Hypothalamus (tissue), 51 donors: ENCODE data around the gene LEAP2.
"Not testable (repeated sequence)": the region's sequence is repeated elsewhere in the genome, so short reads cannot be mapped to it uniquely, and the experiment has no call there.

Source experiments
- DNase-seq, 51 donors: peaks; one replicate each; lab custom pipeline; 2025; lab: John Stamatoyannopoulos, UW

The LEAP2 gene

GRCh38 chr5:132840313-132840712, 33.2 kb upstream of the LEAP2 start:
- DNase-seq = no peak

GRCh38 chr5:132840896-132841295, 32.6 kb upstream of the LEAP2 start:
- no peak for DNase-seq

- peak in 1 of 51 donors; percentile 20 for DNase-seq
Observed at GRCh38 chr5:132841305-132841704, 32.2 kb upstream of the LEAP2 start.

- DNase-seq = no peak
Observed at GRCh38 chr5:132848270-132848669, 25.2 kb upstream of the LEAP2 start.

- DNase-seq = no peak
Observed at GRCh38 chr5:132849347-132849746, 24.1 kb upstream of the LEAP2 start.

GRCh38 chr5:132850066-132850465, 23.4 kb upstream of the LEAP2 start:
- no peak for DNase-seq

- DNase-seq = no peak
Observed at GRCh38 chr5:132853323-132853722, 20.1 kb upstream of the LEAP2 start.

GRCh38 chr5:132853790-132854189, 19.7 kb upstream of the LEAP2 start:
- DNase-seq = no peak

GRCh38 chr5:132854301-132854700, 19.2 kb upstream of the LEAP2 start:
- DNase-seq = no peak

GRCh38 chr5:132854992-132855391, 18.5 kb upstream of the LEAP2 start:
- not testable (repeated sequence) for DNase-seq

GRCh38 chr5:132856011-132856410, 17.5 kb upstream of the LEAP2 start:
- DNase-seq = no peak

- no peak for DNase-seq
Observed at GRCh38 chr5:132859889-132860437, 13.5 kb upstream of the LEAP2 start.

- DNase-seq = no peak
Observed at GRCh38 chr5:132860742-132861141, 12.7 kb upstream of the LEAP2 start.

GRCh38 chr5:132865668-132866341, 7.7 kb upstream of the LEAP2 start:
- peak in 2 of 51 donors; percentile 24 to 41 for DNase-seq

GRCh38 chr5:132866342-132867045, 7.0 kb upstream of the LEAP2 start, which contains the start of the genes GDF9 and UQCRQ:
GDF9 (minus strand) TSS chr5:132866469; CDS start chr5:132864533, 1,936 bp downstream.
UQCRQ (plus strand) TSS chr5:132866642; CDS start chr5:132866882, 240 bp downstream.
- DNase-seq = peak; percentile 66 to 99 (median 96)

- DNase-seq = no peak
Observed at GRCh38 chr5:132867046-132867451, 6.4 kb upstream of the LEAP2 start.

- no peak for DNase-seq
Observed at GRCh38 chr5:132868754-132869153, 4.7 kb upstream of the LEAP2 start.

GRCh38 chr5:132870801-132871200, 2.7 kb upstream of the LEAP2 start:
- no peak for DNase-seq

GRCh38 chr5:132871459-132872284, 1.8 kb upstream of the LEAP2 start:
- DNase-seq = no peak

GRCh38 chr5:132872788-132873118, 715 bp upstream of the LEAP2 start:
- no peak for DNase-seq

GRCh38 chr5:132873930-132874271, 433 bp downstream of the LEAP2 start:
- no peak for DNase-seq
